HG03135 (cell line): ENCODE measurements around the gene MATCAP1.

ENCODE experiments used
- ATAC-seq: cut with Tn5 transposase; IDR thresholded peaks from one replicate; pipeline ENCODE4 v1.9.1; 2021; ENCODE audit warnings: mild to moderate bottlenecking, moderate library complexity; ENCODE audit not compliant: unreplicated experiment

MATCAP1 gene

DNA sequence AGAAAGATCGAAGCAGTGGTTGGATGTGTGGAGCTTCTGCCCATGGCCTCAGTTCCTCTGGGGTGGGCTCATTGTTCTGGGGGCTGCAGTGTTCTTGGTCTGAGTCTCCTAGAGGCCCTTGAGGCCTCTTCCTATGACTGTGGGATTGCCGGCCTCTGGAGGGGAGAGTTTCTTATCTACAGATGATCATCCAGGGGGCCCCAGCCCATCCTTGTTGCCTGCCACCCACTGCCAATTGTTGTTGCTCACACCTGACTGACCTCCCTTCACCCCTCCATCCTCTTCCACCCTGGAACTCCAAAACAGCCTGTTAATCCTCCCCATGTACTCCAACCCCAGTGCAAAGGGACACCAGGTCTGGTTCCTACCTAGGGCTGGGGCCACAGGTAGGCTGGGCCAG lies 38.8 kb downstream of the MATCAP1 start:
- no peak for ATAC-seq

DNA sequence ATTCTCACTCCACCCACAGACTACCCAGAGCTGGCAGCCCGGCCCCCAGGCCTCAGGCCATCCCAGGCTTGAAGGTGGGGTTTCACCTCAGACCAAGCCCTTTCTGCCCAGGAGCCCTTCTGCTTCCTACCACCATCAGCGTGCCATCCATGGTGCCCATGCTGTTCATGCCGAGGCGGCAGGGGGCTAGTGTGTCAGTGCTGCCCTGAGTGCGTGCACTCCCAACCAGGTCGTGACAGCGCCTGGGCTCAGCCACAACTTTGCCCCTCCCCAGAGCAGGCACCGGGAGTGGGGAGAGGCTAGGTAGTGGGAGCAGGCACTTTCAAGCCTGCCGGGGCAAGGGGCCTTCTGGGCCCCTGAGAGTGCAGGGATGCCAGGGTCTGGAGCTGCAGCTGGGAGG lies 41.4 kb downstream of the MATCAP1 start:
- ATAC-seq, result no peak

DNA sequence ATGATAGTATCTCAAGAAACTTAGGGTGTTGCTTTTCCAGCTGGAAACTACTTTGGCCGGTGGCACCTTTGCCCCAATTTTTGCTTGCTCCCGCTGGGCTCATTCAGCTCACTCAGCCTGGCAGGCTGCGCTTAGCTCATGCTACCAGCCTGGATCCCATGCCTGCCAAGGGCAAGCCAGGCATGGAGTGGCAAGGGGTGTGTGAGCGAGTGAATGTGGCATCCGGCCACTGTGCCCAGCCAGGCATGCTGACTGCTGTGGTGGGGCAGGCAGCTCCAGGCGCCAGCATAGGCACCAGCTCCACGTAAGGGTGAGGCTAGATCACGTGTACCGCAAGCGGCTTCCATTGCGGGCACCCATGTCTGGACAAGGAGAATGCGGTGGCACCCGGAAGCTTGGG lies 42.4 kb downstream of the MATCAP1 start:
- no peak for ATAC-seq

DNA sequence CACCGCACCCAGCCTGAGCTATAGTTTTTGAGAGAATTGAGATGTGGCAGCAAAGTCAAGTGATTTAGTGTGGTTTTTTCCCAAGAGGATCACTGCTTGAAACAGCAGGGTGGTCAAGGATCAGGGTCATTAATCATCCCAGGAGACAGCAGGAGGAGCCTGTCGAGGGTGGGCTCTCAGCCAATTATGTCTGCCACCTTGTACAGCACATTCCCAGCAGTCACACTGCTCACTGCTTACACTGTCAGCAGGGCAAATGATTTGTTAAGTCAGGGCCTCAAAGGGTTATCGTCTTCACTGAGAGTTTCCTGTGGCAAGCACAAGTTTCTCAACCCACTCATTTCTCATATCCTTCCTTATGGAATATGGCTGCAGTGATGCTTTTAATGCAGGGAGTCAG lies 46.2 kb downstream of the MATCAP1 start:
- no peak for ATAC-seq

DNA sequence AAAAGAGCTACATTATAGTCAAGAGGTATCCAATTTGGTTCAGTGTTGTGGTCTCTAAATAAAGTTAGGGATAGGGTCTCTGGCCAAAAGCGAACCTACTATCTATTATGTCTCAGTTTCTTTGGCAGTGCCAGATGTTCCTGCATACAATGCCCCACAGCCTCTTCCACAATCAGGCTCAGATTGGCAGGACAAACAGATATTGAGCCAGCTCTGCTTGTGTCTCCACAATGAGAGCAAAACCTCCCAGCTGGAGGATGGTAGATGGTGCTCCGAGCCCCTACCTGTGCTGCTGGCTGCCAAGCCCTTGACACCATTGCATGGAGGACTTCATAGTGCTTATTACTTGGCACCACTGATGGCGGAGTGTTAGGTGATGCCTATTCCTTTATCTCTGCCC lies 54.3 kb downstream of the MATCAP1 start:
- ATAC-seq, result no peak

DNA sequence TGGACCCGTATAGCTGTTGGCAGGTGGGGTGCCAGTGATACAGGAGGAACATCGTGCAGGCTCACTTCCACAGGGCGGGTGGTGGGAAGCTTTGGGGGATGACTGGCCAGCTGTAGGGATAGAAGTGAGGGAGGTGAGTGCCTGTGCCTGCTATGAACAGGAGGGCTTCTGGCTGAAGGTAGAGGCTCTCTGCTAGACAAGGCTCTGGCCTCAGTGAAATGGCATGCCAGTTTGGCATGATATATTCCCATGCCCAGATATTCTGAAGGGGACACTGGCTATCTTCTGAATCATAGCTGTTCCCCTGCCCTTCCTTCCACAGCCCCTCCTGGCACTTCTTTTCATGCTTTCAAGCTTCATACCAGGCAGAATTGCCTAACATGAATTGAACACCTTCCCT lies 54.9 kb downstream of the MATCAP1 start:
- no peak for ATAC-seq

DNA sequence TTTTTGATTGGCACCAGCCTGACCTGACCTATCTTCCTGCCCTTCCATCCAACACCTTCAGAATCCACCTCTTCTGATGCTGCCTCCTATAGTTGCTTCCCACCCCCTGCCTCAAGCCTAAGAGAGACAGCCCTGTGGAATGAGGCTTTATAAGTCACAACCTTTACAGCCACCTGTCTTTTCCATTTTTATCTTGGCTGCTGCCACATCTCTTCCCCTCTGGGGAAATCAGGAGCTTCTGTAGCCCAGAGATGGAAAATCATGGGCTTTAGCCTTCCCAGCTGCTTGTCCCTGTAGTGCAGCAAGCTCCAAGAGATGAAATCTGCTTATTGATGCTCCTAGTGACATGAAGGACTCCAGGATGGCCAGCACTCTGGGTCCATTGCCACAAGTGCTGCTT lies 55.3 kb downstream of the MATCAP1 start:
- ATAC-seq, result no peak
